GM21528 (cell line): Measurements from ENCODE around the gene IL34.

ENCODE experiments used
- ATAC-seq: cut with Tn5 transposase; IDR thresholded peaks from one replicate; pipeline ENCODE4 v1.9.1; 2021; ENCODE audit warnings: mild to moderate bottlenecking, moderate library complexity; ENCODE audit not compliant: unreplicated experiment, low FRiP score

The IL34 gene

DNA sequence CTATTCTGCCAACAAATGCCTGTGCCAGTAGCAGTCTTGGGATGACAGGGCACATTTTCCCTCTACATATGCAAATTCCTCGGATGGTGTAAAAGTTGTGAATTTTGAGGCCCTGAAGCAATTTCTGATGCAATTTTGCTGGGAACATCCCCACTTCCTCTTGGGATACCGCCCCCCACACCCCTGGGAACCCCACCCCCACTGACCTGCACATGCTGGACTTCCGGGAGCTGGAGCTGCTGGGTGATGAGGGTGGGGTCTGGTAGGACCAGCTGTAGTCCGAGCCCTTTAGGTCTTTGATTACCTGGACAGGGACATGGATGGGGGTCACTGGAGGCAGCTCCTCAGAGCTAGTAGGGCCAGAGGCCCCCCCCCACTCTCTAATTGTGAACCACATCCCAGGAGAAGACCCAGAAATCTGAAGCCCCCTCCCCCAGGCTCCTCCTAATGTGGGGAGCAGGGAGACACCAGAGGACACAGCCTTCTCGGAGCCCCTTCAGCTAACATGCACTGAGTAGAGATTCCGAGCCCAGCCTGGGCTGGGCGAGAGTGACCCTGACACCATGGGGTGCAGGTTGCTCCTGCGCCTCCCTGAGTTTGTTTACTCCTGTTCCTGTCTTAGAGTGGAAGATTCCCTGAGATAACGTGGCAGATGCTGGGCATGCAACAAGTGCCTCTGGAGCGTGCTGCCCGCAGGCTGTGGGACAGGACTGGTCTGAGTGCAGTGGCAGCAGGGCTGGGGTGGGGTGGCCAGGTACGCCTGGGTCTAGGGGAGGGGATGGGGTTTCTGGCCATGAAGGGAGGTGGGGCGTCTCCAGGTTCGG, 30.5 kb downstream of the IL34 start:
- ATAC-seq = no peak

DNA sequence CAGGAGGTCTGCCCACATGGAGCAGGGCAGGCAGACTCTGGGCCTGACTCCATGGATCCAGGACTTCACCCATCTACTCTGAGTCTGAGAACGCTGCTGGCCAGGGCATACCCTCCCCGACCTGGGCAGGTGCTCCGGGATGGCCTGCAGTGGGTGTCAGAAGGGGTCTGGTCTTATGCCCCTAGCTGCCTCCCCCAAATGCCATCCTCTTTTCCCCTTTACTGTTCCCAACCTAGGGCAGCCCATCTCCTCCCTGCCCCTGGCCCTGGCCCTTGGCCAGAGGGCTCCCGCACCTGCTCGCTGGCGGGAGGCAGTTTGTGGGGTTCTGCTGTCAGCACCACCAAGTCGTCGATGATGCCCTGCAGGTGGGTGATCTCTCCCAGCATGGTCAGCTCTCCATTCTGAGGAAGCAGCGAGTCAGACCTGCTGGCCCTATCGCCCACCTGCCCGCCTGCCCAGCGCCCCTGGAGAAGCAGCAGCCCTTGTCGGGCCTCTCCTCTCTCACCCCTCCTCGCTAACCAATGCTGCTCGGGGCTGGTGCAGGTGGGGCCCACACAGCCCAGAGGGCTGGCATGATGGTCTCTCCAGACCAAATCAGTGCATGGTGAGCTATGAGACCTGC, 31.3 kb downstream of the IL34 start:
- no peak for ATAC-seq

- ATAC-seq = no peak
These were observed 31.9 kb downstream of the IL34 start for GRCh38 chr16:70678121-70678897.

GRCh38 chr16:70678898-70679670, 32.7 kb downstream of the IL34 start:
- no peak for ATAC-seq

DNA sequence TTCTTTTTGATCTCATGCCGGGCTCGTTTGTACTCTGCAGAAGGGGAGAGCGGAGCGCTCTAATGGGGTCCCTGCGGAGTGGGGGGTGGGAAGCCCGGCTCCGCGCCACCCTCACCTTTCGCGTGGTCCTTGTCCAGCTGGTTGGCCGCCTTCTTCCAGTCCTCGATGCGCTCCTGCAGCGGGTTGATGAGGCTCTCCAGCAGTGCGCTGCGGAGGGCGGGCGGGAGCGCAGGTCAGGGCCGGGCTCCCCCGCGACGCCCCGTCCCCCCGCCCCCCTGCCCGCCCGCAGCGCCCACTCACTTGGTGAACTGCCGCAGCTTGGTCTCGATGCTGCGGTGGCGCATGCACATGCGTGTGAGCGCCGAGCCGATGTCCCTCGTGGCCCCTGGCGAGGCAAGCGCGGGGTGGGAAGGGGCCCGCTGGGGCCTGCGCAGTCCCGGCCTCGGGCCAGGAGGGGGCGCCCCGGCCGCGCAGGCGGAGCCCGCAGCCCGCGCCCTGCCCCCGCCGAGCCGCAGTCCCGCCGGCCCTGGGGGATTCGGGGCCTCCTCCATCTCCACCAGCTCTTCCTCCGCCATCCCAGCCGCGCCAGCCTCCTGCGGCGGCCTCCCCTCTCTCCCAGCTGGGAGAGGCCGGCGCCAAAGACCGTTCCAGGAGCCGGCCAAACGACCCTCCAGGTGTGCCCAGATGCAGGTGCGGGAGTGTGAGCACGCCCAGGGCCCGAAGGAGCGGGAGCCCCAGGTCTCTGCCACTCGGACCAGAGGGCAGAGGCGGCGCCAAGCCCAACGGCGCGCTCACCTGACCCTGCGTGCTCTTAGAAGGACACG, 33.5 kb downstream of the IL34 start:
- ATAC-seq = no peak

GRCh38 chr16:70680495-70681381, 34.4 kb downstream of the IL34 start:
- no peak for ATAC-seq

DNA sequence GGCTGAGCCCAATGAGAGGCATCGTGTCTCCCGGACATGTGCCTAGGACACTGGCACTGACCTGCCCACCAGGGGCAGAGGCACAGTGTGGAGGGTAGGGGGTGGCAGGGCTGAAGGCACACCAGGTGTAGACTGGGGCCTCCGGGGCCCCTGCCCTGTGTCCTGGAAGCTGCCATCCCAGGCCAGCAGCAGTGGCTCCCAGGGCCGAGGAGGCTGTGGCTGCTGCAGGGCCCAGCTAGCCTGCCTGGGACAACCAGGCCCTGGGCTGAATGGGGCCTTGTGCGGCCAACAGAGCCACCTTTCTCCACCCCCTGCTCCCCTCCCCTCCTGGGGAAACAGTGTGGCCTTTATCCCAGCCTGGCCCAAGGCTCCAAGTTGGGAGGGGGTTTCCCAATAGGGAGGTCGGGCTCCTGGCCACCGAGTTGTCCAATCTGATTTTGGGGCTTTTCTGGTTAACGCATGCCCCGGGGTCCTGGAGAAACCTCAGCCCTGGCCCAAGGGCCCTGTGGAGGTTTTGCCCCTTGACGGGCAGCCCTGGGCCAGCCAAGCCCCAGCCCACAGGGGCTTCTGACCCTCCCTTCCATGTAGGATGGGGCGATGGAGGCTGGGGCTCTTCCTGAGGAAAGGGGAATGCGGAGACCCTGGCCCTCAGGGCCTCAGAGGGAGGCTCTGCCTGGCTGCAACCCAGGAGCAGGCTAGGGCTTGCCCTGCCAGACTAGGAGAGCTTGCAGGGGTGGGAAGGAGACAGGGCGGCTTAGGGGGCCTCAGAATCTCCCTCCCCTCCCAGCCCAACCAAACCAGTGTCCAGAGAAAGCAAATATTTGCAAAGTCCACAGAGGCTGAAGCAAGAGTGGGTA, 35.3 kb downstream of the IL34 start:
- ATAC-seq = no peak

GRCh38 chr16:70682239-70683145, 36.1 kb downstream of the IL34 start:
- no peak for ATAC-seq

DNA sequence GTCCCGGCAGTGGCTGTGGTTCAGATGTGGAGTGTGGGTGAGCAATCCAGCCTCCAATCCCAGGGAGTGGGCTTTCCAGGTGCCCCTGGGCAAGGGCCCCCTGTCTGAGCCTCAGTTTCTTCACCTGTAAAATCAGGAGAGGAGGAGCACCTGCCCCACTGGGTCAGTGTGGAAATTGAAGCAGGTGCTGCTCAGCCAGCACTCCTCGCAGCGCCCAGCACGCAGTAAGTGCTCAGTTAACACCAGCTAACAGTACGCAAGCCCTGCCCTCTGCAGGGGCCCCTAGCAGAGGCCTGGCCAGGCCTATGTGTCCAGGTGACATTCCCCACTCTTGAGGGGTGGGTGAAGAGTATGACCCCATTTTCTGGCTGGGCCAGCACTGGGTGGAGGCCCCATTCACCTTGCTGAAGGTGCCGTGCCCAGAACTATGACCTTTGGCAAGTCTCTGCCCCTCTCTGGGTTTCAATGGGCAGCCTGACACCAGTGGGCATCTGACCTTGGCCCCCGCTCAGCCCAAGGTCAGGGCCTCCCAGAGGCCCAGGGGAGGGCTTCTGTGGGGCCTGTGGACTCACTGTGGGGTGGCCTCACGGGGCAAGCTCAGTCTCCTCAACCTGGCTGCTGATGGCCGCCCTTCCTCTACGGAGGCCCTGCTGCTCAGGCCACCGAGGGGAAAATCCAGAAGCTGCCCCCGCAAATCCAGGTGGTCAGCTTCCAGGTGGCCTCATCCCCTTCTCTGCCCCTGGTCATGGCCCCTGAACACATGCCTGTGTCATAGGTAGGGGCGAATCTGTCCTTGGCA, 37.0 kb downstream of the IL34 start:
- ATAC-seq = no peak

DNA sequence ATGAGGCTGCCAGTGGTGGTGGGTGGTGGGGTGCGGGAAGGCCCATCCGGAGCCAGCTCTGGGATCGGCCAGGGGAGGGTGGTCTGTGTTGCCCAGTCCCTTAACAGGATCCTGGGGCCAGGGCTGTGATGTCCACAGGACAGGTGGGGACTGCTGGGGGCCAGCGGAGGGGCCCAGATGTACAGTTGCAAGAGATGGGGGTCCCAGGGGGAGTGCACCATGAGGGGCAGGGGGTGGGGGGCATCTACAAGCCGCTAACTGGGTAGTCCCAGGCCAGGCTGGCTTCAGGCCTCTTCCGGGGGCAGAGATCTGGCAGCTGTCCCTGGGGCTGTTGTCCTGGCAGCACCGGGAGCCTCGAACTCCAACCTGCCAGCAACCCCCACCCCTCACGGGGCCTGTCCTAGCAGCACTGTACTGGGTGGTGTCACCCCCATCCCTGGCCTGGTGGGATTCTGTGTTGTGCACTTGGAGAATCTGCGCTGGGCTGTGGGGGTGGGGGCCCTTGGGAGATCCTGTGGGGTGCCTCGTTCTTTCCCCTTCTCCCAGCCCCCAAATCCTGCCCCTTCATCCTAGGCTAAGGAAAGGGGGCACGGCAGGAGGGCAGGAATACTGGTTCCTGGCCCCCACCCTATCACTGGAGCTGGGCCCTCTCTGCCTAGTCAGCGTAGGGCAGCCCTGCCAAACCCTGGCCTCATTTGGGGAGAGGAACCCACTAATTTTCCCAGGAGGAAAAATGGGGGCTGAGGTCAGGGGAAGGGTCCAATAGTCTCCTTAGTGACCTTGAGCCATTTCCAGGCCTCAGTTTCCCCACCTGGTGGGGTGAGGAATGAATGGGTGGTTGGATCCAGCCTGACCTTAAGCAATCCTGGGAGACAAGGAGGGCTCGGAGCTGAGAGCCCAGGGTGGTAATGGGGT, 38.0 kb downstream of the IL34 start:
- no peak for ATAC-seq

GRCh38 chr16:70685061-70685937, 38.9 kb downstream of the IL34 start:
- no peak for ATAC-seq

DNA sequence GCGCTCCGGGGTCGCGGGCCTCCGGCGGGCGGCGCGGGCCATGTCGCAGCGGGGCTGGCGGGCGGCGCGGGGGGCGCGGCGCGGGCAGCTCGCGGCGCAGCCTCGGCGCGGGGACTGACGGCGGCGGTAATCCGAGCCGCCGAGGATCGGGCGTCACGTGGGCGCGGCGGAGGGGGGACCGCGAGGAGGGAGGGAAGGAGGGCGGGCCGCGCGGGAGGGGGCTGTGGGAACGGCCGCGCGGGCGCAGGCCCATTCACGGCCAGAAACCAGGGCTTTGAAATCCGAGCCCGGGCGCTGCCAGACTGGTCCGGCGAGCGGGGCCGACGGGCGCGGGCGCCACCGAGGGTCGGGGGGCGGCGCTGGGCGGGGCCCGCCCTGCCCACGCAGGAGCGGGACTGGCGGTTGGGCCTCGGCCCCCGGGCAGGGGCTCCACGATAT, 39.6 kb downstream of the IL34 start, which contains the start of gene MTSS2:
Gene MTSS2, minus strand, starts transcription at position 116 of the 438 bp plus-strand sequence. CDS start 262 bp downstream, outside the sequence.
- ATAC-seq = no peak

DNA sequence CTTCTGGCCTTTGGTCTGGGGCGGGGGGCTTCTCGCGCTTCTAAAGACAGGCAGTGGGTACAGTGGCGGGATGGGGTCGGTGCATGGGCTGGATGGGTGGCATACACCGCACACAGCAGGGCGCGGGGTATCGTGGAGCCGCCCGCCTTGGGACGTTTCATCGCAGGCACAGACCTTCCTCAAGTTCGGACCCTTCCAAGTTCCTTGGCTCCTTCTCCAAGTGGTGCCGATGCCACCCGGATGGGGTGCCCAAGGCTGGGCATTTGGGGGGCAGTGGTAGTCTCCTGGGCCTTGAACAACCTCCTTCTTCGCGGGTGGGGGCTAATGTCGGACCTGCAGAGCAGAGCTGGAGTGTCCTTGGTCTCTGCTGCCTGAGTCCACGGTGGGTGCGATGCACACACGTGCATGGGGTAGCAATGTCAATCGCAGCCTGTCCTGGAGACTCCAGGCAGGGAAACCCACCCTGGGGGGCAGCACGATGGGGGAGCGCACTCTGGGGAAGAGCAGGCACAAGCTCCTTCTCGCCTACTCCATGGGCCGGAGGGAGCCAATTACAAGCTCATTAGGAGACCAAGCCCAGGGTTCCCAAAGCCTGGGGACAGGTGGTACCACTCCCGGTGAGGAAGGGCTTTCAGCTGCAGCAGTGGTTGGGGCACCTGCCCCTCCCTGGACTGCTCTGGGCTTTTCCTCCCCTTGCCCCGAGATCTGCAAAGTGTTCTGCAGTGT, 40.2 kb downstream of the IL34 start:
- ATAC-seq = no peak
